GM12874 (cell line): Measurements from ENCODE around the gene CEP350.

Experiments
- TF ChIP-seq, protein P1 (sequence below): IDR thresholded peaks from 2 replicates; pipeline ENCODE4 v1.5.1; 2011; ENCODE audit warnings: low read depth, mild to moderate bottlenecking, control low read depth, low read length, moderate library complexity; ENCODE audit not compliant: insufficient read depth

The CEP350 gene

DNA sequence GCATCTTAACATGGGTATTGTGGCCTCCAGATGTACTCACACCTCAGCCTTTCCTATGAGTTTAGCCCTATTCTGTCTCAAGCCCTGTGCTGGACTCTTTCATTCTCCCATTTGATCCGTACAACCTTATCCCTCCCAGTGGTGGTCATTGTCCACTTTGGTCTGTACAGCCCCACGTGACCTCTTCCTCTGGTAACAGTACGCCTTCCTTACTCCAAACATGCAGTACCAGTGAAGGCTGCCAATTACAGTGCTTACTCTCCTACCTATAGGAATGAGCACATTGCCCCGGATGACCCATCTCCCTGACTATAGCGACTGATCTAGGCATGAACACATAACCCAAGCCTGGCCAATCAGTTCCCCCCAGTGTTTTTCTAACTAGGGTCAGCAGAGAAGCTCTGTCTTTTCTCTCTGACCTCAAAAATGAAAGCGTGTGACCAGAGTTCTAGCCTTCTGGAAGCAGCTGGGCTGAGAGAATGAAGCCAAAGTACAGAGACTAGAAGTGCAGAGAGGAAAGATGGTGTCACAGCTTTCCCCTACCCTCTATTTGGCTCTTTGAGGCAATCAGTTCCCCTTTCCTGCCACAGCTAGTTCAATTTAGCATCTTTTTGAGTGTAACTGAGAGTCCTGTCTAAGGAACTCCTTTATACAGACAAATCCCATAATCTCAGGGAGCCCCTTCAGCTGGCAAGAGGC, 190.2 kb downstream of the CEP350 start:
- TF ChIP-seq, protein P1, sequence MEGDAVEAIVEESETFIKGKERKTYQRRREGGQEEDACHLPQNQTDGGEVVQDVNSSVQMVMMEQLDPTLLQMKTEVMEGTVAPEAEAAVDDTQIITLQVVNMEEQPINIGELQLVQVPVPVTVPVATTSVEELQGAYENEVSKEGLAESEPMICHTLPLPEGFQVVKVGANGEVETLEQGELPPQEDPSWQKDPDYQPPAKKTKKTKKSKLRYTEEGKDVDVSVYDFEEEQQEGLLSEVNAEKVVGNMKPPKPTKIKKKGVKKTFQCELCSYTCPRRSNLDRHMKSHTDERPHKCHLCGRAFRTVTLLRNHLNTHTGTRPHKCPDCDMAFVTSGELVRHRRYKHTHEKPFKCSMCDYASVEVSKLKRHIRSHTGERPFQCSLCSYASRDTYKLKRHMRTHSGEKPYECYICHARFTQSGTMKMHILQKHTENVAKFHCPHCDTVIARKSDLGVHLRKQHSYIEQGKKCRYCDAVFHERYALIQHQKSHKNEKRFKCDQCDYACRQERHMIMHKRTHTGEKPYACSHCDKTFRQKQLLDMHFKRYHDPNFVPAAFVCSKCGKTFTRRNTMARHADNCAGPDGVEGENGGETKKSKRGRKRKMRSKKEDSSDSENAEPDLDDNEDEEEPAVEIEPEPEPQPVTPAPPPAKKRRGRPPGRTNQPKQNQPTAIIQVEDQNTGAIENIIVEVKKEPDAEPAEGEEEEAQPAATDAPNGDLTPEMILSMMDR = no peak

DNA sequence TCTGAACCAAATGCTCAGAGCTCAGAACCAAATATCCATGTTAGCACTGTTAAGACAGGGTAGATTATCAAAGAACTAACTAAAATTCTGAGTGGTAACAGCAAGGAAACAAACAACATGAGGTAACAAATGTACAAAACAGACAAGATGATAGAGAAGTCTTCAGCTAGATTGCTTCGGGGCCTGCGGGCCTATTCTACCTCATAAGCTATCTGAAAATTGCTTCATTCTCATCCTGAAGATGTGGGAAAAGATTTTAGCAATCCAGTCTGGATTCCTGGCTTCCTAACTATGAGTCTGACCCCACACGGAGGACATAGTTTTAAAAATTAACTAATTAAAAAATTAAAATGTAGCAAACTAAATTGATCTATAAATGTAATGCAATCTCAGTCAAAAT, 190.8 kb downstream of the CEP350 start:
- TF ChIP-seq, protein P1 = no peak

DNA sequence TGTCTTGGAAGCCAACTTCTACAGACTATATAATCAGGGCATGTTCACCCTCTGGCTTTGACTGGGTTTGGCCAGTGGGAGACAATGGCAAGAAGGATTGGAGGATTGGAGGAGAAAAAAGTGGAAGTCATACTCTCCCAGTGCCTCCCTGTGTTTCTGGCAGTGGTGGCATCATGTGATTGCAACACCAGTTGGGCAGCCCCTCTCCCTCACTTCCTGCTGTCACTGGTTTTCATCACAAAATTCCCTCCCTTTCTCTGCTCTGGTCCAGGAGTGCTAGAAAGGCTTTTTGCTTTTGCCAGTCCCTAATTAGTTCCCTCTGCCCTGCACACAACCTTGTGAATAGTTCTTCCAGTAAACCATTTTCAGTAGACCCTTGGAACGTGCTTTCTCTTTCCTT, 196.4 kb downstream of the CEP350 start:
- TF ChIP-seq, protein P1 = no peak

DNA sequence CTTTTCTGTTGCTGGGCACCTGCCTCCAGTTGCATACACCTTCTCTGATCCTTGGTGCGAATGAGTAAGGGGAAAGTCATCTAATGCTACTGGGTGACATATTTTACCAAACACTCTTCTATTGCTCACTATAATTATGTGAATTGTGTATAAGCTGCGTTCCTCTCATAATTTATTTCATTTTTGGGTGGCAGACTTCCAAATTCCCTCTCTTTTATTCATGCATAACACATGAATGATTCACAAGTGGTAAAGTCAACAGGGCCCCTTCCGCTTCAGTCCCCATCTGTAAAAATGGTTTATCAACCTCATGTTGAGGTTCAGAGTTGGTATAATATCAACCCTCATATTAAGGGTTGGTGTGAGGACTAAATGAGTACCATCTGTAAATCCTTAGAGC, 196.9 kb downstream of the CEP350 start:
- TF ChIP-seq, protein P1 = no peak

DNA sequence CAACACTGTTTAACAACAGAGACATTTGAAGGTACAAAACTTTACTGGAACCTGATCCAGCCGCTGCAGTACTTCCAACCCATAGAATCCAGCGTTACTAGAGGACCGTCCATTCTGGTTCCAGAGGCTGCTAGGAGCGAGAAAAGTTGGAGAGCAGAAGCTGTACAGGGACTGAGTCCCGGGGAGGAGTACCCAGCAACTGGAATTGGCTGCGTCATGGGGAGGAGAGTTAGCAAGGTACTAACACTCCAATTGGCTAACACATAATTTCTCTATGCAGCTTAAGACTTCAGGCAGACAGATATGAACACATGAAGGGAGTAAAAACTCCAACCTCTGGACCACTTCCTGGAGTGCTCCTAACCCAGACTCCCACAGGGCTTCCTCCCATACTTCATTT, 198.0 kb downstream of the CEP350 start:
- TF ChIP-seq, protein P1 = no peak

DNA sequence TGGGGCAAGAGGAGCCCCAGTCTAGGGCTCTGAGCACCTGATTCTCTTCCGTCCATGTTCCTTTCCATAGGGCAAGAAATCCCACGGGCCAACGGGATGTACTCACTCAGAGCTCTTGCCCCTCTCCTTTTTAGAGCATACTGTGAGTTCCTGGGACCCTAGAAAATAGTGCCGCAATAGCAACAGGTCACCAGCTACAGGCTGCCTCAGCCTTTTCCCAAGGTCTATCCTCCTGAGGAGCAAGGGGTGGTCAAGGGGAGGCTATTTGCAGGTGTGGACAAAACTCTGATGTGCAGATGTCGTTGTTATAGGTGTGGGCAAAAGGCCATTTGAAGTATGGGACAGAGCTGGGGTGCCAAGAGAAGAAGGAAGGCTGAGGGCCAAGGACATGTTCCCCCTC, 198.4 kb downstream of the CEP350 start:
- TF ChIP-seq, protein P1 = no peak

DNA sequence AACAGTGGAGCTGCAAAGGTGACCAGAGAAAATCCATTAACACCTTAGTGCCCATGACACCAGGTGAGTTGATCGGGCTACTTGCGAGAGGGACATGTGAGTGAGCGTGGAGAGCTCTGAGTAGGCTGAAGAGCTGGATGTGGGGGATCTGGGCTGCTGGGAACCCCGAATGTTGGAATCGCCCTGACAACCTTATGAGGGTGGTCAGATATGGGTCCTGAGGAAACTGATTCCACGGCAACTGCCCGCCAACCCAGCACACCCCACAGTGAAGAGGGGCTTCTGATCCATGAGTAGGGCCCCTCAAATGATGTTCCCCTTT, 199.4 kb downstream of the CEP350 start:
- TF ChIP-seq, protein P1 = no peak
